Posterior vena cava (tissue), 2 donors: ENCODE results near the gene ASTN2. TPM values are rescaled to one million over a fixed set of nuclear protein-coding genes. Genes with fewer than 3 reads are reported as not detected.

Source experiments
- DNase-seq: peaks from one replicate; pipeline ENCODE4 v3.0.0-alpha.2; 2020; ENCODE audit warnings: low spot score
- intact Hi-C, 2 donors: fragments of 100-400 bp; cut with DNase I; formaldehyde crosslinking; loops; one replicate each; pipeline versions ENCODE4 v1.14.1 to v1.14.2; 2022 to 2023
- total RNA-seq, 2 donors: library from RNA; stranded (reverse); fragmentation: NEBNext Ultra II Directional; extraction: Animal tissue kit (Norgen Biotek cat#: 25700); gene quantifications; one replicate each; pipeline ENCODE4 v1.2.1, GENCODE V29; 2021
- donor health status: DM: yes; HTN: yes; CAD: no.
- donor health status: DM: yes; HTN: yes; CAD: no.

ASTN2 gene
- total RNA-seq, 2 donors from 2014 or later: 4.3 to 5.8 TPM

- intact Hi-C loops: no loop called here
- no peak for DNase-seq
These were observed 316.5 kb downstream of the ASTN2 start for GRCh38 chr9:117098331-117098730.

- no peak for DNase-seq
- intact Hi-C loops: no loop called here
These were observed 317.1 kb downstream of the ASTN2 start for GRCh38 chr9:117097761-117098160.

GRCh38 chr9:117096138-117096537 is 318.7 kb downstream of the ASTN2 start:
- intact Hi-C loops: no loop called here

GRCh38 chr9:117095081-117095480 is 319.8 kb downstream of the ASTN2 start:
- intact Hi-C loops: no loop called here
- no peak for DNase-seq

More at GRCh38 chr9:117096138-117096537, 318.7 kb downstream of the ASTN2 start:
- no peak for DNase-seq

- intact Hi-C loops: no loop called here
- DNase-seq: no peak
These were observed 320.7 kb downstream of the ASTN2 start for GRCh38 chr9:117093891-117094844.

- intact Hi-C loops: no loop called here
These were observed 322.3 kb downstream of the ASTN2 start for GRCh38 chr9:117092582-117092981.

GRCh38 chr9:117091529-117091928 is 323.3 kb downstream of the ASTN2 start:
- intact Hi-C loops: no loop called here
- DNase-seq: no peak

More at GRCh38 chr9:117092582-117092981, 322.3 kb downstream of the ASTN2 start:
- DNase-seq: no peak

GRCh38 chr9:117088786-117089185 is 326.1 kb downstream of the ASTN2 start:
- no peak for DNase-seq

GRCh38 chr9:117088140-117088539 is 326.7 kb downstream of the ASTN2 start:
- intact Hi-C loops: no loop called here

More at GRCh38 chr9:117088786-117089185, 326.1 kb downstream of the ASTN2 start:
- intact Hi-C loops: no loop called here

GRCh38 chr9:117084221-117084620 is 330.6 kb downstream of the ASTN2 start:
- intact Hi-C loops: no loop called here
- no peak for DNase-seq

More at GRCh38 chr9:117088140-117088539, 326.7 kb downstream of the ASTN2 start:
- DNase-seq: no peak

GRCh38 chr9:117083559-117083958 is 331.3 kb downstream of the ASTN2 start:
- intact Hi-C loops: no loop called here
- DNase-seq: no peak

GRCh38 chr9:117081641-117082317 is 333.1 kb downstream of the ASTN2 start:
- no peak for DNase-seq
- intact Hi-C loops: no loop called here

- DNase-seq: no peak
- intact Hi-C loops: no loop called here
These were observed 334.0 kb downstream of the ASTN2 start for GRCh38 chr9:117080765-117081390.

GRCh38 chr9:117076571-117077290 is 338.1 kb downstream of the ASTN2 start:
- no peak for DNase-seq
- intact Hi-C loops: no loop called here

GRCh38 chr9:117075636-117076035 is 339.2 kb downstream of the ASTN2 start:
- intact Hi-C loops: no loop called here
- no peak for DNase-seq

- no peak for DNase-seq
- intact Hi-C loops: no loop called here
These were observed 339.9 kb downstream of the ASTN2 start for GRCh38 chr9:117074784-117075520.

- no peak for DNase-seq
- intact Hi-C loops: no loop called here
These were observed 340.6 kb downstream of the ASTN2 start for GRCh38 chr9:117074342-117074662.

GRCh38 chr9:117073539-117074341 is 341.1 kb downstream of the ASTN2 start:
- no peak for DNase-seq
- intact Hi-C loops: no loop called here
